Activated CD8-positive, alpha-beta T cell treated with anti-CD3 and anti-CD28 coated beads for 36 hours (primary cell): ENCODE results near the gene LCORL. TPM values are rescaled to one million over a fixed set of nuclear protein-coding genes. Genes with fewer than 3 reads are reported as not detected.

Experiments used
- ATAC-seq: fragments of 200-7000 bp; cut with Tn5 transposase; one replicate; pipeline ENCODE4 v1.10.0; 2021; ENCODE audit warnings: mild to moderate bottlenecking, moderate library complexity
- CTCF ChIA-PET: fragments of 350-600 bp; sonication (Branson Sonifier 250); formaldehyde crosslinking; loops from one replicate; lab custom pipeline; 2021; ENCODE audit warnings: antibody characterized with exemption; lab: Charles Lee
- POLR2A ChIA-PET: fragments of 350-600 bp; sonication (Branson Sonifier 250); formaldehyde crosslinking; loops from one replicate; lab custom pipeline; 2021; ENCODE audit warnings: antibody characterized with exemption; lab: Charles Lee
- DNase-seq: peaks from one replicate; pipeline ENCODE4 v3.0.0-alpha.2; 2020
- H3K27ac Mint-ChIP-seq: one replicate; pipeline ENCODE4 v1.8.0; 2021; ENCODE audit warnings: mild to moderate bottlenecking, mixed read lengths
- H3K27me3 Mint-ChIP-seq: one replicate; pipeline ENCODE4 v1.8.0; 2021; ENCODE audit warnings: mixed read lengths
- H3K36me3 Mint-ChIP-seq: one replicate; pipeline ENCODE4 v1.8.0; 2021; ENCODE audit warnings: low read depth, mixed read lengths
- H3K4me1 Mint-ChIP-seq: one replicate; pipeline ENCODE4 v1.8.0; 2021; ENCODE audit warnings: low read depth, mixed read lengths
- H3K4me3 Mint-ChIP-seq: one replicate; pipeline ENCODE4 v1.8.0; 2021; ENCODE audit warnings: mild to moderate bottlenecking, moderate library complexity, mixed read lengths
- H3K9me3 Mint-ChIP-seq: one replicate; pipeline ENCODE4 v1.8.0; 2021; ENCODE audit warnings: mixed read lengths
- CTCF ChIP-seq: fragments of 200-600 bp; IDR thresholded peaks from one replicate; pipeline ENCODE4 v1.8.0; 2022; ENCODE audit warnings: antibody characterized with exemption, mild to moderate bottlenecking
- intact Hi-C: fragments of 100-400 bp; cut with micrococcal nuclease; formaldehyde crosslinking; loops from one replicate; pipeline ENCODE4 v1.10.0; 2022
- total RNA-seq, 2 experiments: library from RNA; stranded (reverse); gene quantifications; one replicate each; pipeline ENCODE4 v1.2.3, GENCODE V29; 2021

The LCORL gene
- total RNA-seq, 2 experiments from 2014 or later, result 8.9 to 10.3 TPM

DNA sequence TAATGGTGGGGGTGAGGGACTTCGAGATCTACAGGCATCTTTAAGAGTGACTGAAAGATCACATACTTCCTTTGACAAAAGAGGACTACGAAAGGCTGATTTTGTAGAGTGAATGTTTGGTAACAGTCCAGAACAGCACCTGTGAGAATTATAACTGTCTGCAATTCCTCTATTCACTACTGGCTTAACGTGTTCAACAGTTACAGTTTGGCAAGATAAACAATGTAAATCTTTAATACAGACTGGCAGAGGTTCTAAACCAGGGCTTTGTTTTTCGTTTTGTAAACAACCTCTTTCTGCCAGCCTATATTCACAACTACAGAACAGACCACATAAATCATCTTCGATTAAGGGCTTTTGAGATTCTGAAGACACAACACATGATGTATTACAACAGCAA, 143.9 kb downstream of the LCORL start:
- ATAC-seq (no peak), DNase-seq (no peak)
- Mint-ChIP-seq H3K4me1 (peaks cover 4% of the 10 kb centered on the region), H3K27me3 (no peaks in the 10 kb centered on the region), H3K27ac (no peak overlapping the region), H3K36me3 (peaks cover 8% of the 10 kb centered on the region), H3K9me3 (no peaks in the 10 kb centered on the region), H3K4me3 (no peak overlapping the region)
- intact Hi-C loops, result no loop called here
- no peak for TF ChIP-seq CTCF
- POLR2A ChIA-PET, result no interaction called here
- CTCF ChIA-PET, result no interaction called here

GRCh38 chr4:17876943-17877342, 144.6 kb downstream of the LCORL start:
- Mint-ChIP-seq H3K27ac (no peak overlapping the region), H3K4me1 (peaks cover 4% of the 10 kb centered on the region), H3K9me3 (no peaks in the 10 kb centered on the region), H3K36me3 (peaks cover 8% of the 10 kb centered on the region), H3K27me3 (no peaks in the 10 kb centered on the region), H3K4me3 (no peak overlapping the region)
- no peak for ATAC-seq
- ChIA-PET CTCF (no interaction called here), POLR2A (no interaction called here)
- TF ChIP-seq CTCF, result no peak
- intact Hi-C loops, result no loop called here
- DNase-seq, result no peak

DNA sequence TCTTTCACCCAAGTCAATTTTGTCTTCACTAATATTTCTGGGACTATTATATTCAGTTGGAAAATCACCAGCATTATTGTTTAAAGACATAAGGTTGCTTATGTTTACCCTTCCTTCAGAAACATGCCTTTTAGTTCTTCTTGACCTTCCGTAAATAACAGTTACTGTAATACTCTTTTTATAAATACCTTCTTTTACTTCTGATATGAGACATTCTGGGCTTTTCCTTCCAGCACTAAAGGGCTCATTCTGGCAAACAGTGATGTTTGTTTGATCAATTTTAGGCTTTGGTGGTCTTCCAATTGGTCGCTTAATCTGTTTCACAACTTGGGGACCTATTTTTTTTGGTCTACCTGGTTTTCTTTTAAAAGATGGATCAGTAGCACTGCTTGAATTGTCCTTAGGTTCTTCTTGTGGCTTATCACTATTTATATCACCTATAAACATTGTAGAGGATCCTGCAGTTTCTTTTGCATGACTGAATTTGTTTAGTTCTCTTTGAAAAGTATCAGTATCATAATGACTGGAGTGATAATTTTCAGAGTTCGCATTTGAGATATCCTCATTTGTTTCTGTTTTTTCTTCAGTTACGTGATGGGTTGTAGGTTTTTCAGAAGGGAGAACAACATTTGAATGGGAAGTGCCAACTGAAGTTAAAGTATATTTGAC, 146.0 kb downstream of the LCORL start:
- no peaks in the 10 kb centered on the region for H3K27me3 Mint-ChIP-seq
- ChIA-PET CTCF (no interaction called here), POLR2A (no interaction called here)
- ATAC-seq (no peak), DNase-seq (no peak)
- peaks cover 4% of the 10 kb centered on the region for H3K4me1 Mint-ChIP-seq
- no peak overlapping the region for H3K27ac Mint-ChIP-seq
- intact Hi-C loops, result no loop called here
- peaks cover 8% of the 10 kb centered on the region for H3K36me3 Mint-ChIP-seq
- H3K4me3 Mint-ChIP-seq, result no peak overlapping the region
- TF ChIP-seq CTCF, result no peak
- no peaks in the 10 kb centered on the region for H3K9me3 Mint-ChIP-seq

DNA sequence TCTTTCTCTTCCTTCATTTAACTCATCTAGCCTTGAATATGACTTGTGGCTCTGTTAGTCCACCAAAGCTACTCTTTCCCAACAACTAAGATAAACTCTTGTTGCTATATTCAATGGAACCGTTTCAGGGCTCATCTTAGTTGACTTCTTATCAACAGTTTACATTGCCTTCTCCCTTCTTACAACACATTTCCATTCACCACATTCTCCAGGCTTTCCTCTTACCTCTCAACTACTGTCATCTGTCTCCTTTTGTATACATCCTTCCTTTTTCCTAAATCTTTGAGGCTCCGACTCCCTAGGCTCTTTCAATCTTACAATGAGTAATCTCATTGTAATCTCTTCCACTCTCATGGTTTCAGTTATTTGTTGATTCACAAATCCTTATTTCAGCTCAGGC, 152.2 kb downstream of the LCORL start:
- CTCF ChIA-PET, result interaction anchor here (1.7 kb wide), 1 partner anchor 206 kb away, joined by 4 read pairs; no protein-coding TSS in a partner anchor
- ATAC-seq, result no peak

More for the DNA sequence above, 152.2 kb downstream of the LCORL start:
- Mint-ChIP-seq H3K27me3 (no peaks in the 10 kb centered on the region), H3K4me3 (no peak overlapping the region), H3K27ac (no peak overlapping the region), H3K4me1 (no peaks in the 10 kb centered on the region), H3K9me3 (no peaks in the 10 kb centered on the region), H3K36me3 (peaks cover under 1% of the 10 kb centered on the region)
- POLR2A ChIA-PET, result no interaction called here
- no peak for DNase-seq
- TF ChIP-seq CTCF, result no peak
- intact Hi-C loops, result no loop called here
